Measurements from ENCODE around the gene DLGAP1.

Gene DLGAP1

DNA sequence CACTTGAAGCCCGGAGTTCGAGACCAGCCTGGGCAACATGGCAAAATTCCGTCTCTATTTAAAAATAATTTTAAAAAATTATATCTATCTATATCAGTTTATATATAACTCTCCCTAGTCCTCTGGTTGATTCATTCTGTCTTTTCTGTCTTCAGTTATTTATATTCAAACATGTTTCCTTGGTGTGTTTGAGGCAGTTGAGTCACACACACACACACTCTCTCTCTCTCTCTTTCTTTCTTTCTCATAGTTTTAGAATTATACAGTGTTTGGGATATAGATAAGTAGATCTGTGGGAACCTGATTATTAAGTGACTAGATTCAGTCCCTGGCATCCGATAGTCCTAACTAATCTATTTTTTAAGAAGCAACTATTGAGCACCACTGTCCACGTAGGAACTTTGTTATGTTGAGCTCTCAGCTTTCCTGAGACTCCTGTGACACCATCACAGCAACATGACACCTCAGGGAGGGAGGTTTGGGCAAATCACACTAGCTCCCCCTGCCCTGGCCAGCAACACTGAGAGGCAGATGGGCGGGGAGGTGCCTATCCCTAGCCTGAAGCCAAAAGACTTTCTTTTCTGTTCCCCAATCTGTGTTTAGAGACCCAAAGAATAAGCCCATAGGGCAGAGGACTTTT, 482.7 kb downstream of the DLGAP1 start:
- Histone ChIP-seq H3K4me3 (replicated peaks; ENCODE audit: insufficient read depth, low read length) (no peak overlapping the region), H3K27me3 (ENCODE audit: insufficient read depth, poor library complexity, severe bottlenecking) (peaks cover 1% of the 10 kb centered on the region), H3K27ac (replicated peaks) (no peak overlapping the region)
- DNase-seq (ENCODE audit: low read depth in 1 of 2, low spot score in 1 of 2): no peak
- TF ChIP-seq REST (IDR thresholded peaks at IDR 0.05; ENCODE audit: insufficient replicate concordance, low read depth) (no peak), GABPA (IDR thresholded peaks at IDR 0.05; ENCODE audit: low read depth) (no peak), CTCF (IDR thresholded peaks at IDR 0.05; ENCODE audit: insufficient read depth, low read length) (no peak), POLR2AphosphoS5 (IDR thresholded peaks at IDR 0.05; ENCODE audit: low read depth) (no peak), SPI1 (IDR thresholded peaks at IDR 0.05; ENCODE audit: borderline replicate concordance, low read depth) (no peak)

DNA sequence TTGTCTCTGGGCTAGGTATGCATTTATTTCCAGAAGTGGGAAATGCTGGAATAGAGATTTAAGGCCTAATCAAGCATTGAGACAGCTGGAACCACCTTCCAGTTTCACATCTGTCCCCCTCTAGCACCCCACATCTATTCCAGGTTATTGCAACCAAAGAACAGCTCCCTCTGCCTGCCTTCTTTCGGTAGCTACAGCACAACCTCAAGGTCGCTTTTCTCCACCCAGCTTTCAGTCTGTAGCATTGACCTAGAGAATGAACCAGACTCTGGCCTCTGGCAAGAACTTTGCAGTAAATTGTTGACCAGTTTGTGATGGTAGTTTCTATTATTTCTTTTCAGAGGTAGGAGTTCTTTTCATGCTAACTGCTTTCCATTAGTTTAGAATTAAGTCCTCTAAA, 484.2 kb downstream of the DLGAP1 start:
- DNase-seq (ENCODE audit: low read depth in 1 of 2, low spot score in 1 of 2): no peak
- TF ChIP-seq GABPA (IDR thresholded peaks at IDR 0.05; ENCODE audit: low read depth) (no peak), REST (IDR thresholded peaks at IDR 0.05; ENCODE audit: insufficient replicate concordance, low read depth) (no peak), POLR2AphosphoS5 (IDR thresholded peaks at IDR 0.05; ENCODE audit: low read depth) (no peak), SPI1 (IDR thresholded peaks at IDR 0.05; ENCODE audit: borderline replicate concordance, low read depth) (no peak), CTCF (IDR thresholded peaks at IDR 0.05; ENCODE audit: insufficient read depth, low read length) (no peak)
- Histone ChIP-seq H3K4me3 (replicated peaks; ENCODE audit: insufficient read depth, low read length) (no peak overlapping the region), H3K27me3 (ENCODE audit: insufficient read depth, poor library complexity, severe bottlenecking) (peaks cover 9% of the 10 kb centered on the region), H3K27ac (replicated peaks) (no peak overlapping the region)

DNA sequence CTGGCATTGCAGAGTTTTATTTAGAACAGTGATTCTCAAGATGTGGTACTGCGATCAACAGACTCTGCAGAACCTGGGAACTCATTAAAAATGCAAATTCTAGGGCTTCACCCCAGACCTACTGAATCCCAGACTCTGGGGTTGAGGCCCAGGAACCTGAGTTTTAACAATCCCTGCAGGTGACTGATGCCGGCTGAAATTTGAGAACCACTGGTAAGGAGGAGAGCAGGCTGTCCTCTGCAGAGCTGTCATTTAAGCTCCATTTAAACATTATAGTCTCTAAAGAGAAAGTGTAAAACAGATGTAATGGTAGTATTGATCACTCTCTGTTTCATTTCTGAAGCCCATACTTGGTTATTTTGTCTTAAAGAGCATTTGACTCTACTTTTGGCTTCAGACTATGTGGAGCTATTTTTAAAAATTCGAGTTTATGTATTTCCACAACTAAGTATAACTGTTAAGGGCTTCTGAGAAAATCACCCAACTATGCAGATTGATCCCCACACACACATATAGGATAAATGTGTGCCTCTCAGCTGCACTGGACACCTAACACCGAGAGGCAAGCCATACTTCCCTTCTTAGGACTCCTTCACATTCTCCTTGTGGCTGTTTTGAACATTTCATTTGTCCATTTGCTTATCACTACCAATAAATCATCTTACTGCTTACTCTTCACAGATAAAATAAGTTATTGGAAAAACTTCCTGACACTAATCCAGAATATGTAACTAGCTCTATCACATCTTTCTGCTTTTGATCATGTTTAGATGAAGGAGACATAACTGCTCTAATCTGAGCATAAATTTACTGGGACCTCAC, 487.5 kb downstream of the DLGAP1 start:
- Histone ChIP-seq H3K27me3 (ENCODE audit: insufficient read depth, poor library complexity, severe bottlenecking) (peaks cover 9% of the 10 kb centered on the region), H3K4me3 (replicated peaks; ENCODE audit: insufficient read depth, low read length) (no peak overlapping the region), H3K27ac (replicated peaks) (no peak overlapping the region)
- TF ChIP-seq CTCF (IDR thresholded peaks at IDR 0.05; ENCODE audit: insufficient read depth, low read length): no peak
- no peak for DNase-seq (ENCODE audit: low read depth in 1 of 2, low spot score in 1 of 2)

All from HL-60 (cell line).